AG04450 (cell line): ENCODE data around the gene CHRNB4. TPM values are rescaled to one million over a fixed set of nuclear protein-coding genes. Genes with fewer than 3 reads are reported as not detected.
A peak's percentile ranks its signal among the peaks of the same experiment; 100 is the strongest.

ENCODE experiments used
- CTCF ChIA-PET: fragments of 300-600, 350-600 bp; formaldehyde crosslinking; extraction: SDS; loops from one replicate; lab custom pipeline; 2022; ENCODE audit warnings: antibody characterized with exemption, inconsistent platforms; lab: Charles Lee
- POLR2A ChIA-PET: fragments of 350-600 bp; formaldehyde crosslinking; extraction: SDS; loops from one replicate; lab custom pipeline; 2021; ENCODE audit warnings: antibody characterized with exemption, inconsistent platforms; lab: Yijun Ruan, JAX
- DNase-seq: peaks from one replicate; pipeline ENCODE4 v3.0.0-alpha.2; 2011; ENCODE audit warnings: low read depth, low spot score
- H3K27ac ChIP-seq: one replicate; pipeline ENCODE4 v1.5.1; 2012; ENCODE audit warnings: low read depth, low read length, control low read depth
- H3K27me3 ChIP-seq: one replicate; pipeline ENCODE4 v1.6.0; 2012; ENCODE audit warnings: low read length; ENCODE audit not compliant: control insufficient read depth, insufficient read depth
- H3K4me3 ChIP-seq: 2 replicates; pipeline ENCODE4 v1.5.1; 2011; ENCODE audit warnings: mild to moderate bottlenecking, low read depth, low read length, control low read depth
- H3K9me3 ChIP-seq: 2 replicates; pipeline ENCODE4 v1.5.1; 2012; ENCODE audit warnings: low read length; ENCODE audit not compliant: control insufficient read depth, insufficient read depth
- CTCF ChIP-seq: IDR thresholded peaks from 2 replicates; pipeline ENCODE4 v1.5.1; 2011; ENCODE audit warnings: low read depth, low read length, control low read depth, inconsistent platforms
- polyA plus RNA-seq: library from polyadenylated mRNA; depleted of rRNA; stranded (reverse); fragments of >200 nt; gene quantifications from 2 replicates; pipeline ENCODE4 v1.2.3, GENCODE V29; 2011

The CHRNB4 gene
- polyA plus RNA-seq, 1 experiment: not detected

DNA sequence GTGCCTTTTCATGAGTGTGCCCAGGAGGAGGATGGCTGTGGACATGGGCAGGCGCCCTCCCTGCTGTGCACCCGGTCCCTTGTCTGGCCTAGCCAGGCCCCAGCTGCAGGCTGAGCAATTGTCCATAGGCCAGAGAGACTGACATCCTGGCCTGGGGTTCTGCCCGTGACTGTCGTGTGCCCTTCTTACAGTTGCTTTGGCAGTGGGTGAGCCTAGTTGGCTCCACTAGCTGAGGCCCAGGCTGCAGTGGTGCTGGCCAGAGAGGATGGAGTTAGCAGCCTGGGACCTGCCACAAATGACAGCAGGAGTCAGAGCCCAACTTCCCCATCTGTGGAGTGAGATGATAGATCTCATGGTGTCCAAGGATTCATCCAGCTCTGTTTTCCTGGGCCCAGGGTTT, 9.0 kb upstream of the CHRNB4 start:
- H3K27me3 ChIP-seq: peaks cover 6% of the 10 kb centered on the region
- no peaks in the 10 kb centered on the region for H3K9me3 ChIP-seq
- H3K27ac ChIP-seq: no peak overlapping the region
- TF ChIP-seq CTCF: no peak
- no peak overlapping the region for H3K4me3 ChIP-seq
- ChIA-PET CTCF (no interaction called here), POLR2A (no interaction called here)
- no peak for DNase-seq

DNA sequence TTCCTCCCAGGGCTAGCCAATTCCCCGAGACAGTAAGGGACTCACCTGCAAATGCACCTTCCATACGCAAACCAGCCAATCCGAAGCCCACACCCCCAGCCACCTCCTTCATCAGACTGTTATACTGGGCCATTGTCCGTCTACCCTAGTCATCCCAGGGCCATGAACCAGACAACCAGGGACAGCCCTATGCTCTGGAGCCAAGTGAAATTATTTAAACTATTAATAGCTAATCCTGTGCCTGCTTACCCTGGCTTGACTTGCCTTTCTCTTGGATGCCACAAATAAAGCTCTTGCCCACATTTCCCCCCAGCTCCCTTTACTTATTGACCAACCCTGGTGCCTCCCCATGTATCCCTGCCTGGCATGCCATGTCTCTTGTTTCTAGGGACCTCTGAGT, 4.0 kb upstream of the CHRNB4 start:
- ChIA-PET POLR2A (no interaction called here), CTCF (interaction anchor here (0.6 kb wide), 1 partner anchor 107 kb away, joined by 3 read pairs; no protein-coding TSS in a partner anchor)
- peaks cover 26% of the 10 kb centered on the region for H3K27me3 ChIP-seq
- H3K9me3 ChIP-seq: no peaks in the 10 kb centered on the region; the same call in 1 of the 2 replicates
- H3K27ac ChIP-seq: no peak overlapping the region
- H3K4me3 ChIP-seq: no peak overlapping the region
- no peak for TF ChIP-seq CTCF
- no peak for DNase-seq

DNA sequence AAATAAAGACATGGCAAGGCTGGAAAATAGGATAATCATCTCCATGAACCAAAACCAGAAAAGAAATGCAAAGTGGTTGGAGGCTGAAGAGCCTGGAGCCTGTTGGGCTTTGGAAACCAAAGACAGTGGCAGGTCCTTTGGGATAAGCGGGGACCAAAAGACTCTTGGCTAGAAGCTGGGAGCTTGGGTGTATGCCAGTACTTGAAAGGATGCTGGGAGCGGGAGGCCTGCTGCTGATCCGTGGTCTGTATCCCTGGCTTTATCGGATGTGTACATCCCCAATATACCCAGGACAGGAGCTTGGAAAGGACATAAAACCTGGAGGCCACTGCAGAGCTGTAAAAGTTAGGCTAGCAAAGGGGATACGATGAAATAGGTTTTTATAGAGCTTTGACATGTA, 1.3 kb upstream of the CHRNB4 start:
- DNase-seq: no peak
- CTCF ChIA-PET: no interaction called here
- Histone ChIP-seq H3K9me3 (no peaks in the 10 kb centered on the region; the same call in 1 of the 2 replicates), H3K4me3 (no peak overlapping the region), H3K27me3 (peaks cover 29% of the 10 kb centered on the region), H3K27ac (no peak overlapping the region)
- POLR2A ChIA-PET: no interaction called here
- no peak for TF ChIP-seq CTCF

DNA sequence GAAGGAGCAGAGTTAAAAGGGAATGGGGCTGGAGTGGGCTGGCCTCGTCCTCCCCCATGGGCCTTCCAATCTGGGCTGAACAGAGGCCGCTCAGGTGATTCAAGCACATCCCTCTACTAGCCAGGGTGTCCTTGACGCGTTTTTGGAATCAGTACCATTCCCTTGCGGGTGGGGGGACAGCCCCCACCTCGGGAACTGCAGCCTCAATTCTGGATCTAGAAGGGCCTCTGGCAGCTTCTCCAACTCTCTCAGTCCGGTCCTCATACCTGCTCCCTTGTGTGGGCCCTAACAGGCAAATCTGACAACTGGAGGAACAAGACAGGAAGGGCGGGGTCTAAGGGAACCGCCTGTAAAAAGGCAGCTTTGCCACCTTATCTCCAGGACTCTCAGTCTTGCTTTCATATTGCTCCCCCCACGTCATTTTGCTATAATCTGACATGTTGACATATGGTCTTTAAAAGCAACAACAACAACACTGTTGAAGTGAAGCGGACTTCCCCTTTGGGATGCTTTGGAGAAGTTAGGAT, 802 bp upstream of the CHRNB4 start:
- TF ChIP-seq CTCF: no peak
- POLR2A ChIA-PET: no interaction called here
- CTCF ChIA-PET: no interaction called here
- Histone ChIP-seq H3K27ac (no peak overlapping the region), H3K4me3 (no peak overlapping the region), H3K27me3 (peaks cover 29% of the 10 kb centered on the region), H3K9me3 (no peaks in the 10 kb centered on the region; the same call in 1 of the 2 replicates)
- no peak for DNase-seq

GRCh38 chr15:78640527-78641101, 396 bp downstream of the CHRNB4 start:
- H3K27ac ChIP-seq: no peak overlapping the region
- ChIA-PET POLR2A (no interaction called here), CTCF (interaction anchor here (0.7 kb wide), 1 partner anchor 9 kb away, joined by 5 read pairs; no protein-coding TSS in a partner anchor)

More at GRCh38 chr15:78640527-78641101, 396 bp downstream of the CHRNB4 start:
- Histone ChIP-seq H3K9me3 (no peaks in the 10 kb centered on the region; the same call in 1 of the 2 replicates), H3K27me3 (peaks cover 29% of the 10 kb centered on the region), H3K4me3 (peak overlapping the region; percentile 31)
- no peak for TF ChIP-seq CTCF
- DNase-seq: no peak
